ENCODE data around the gene ZMYND11.

GRCh38 chr10:239109-239508 is 103.9 kb downstream of the ZMYND11 start:
- TF ChIP-seq CTCF (conservative IDR thresholded peaks at IDR 0.05; ENCODE audit: low read length) (peak; percentile 42), EZH2phosphoT487 (IDR thresholded peaks at IDR 0.05; ENCODE audit: borderline replicate concordance) (no peak)

All from Loucy (cell line).